ENCODE results near the gene OR1K1. TPM values are rescaled to one million over a fixed set of nuclear protein-coding genes. Genes with fewer than 3 reads are reported as not detected.
A peak's percentile ranks its signal among the peaks of the same experiment; 100 is the strongest.
"Not testable (repeated sequence)": the region's sequence is repeated elsewhere in the genome, so short reads cannot be mapped to it uniquely, and the experiment has no call there.

OR1K1 gene
- total RNA-seq, 1 donor from 2014 or later: not detected

GRCh38 chr9:122791872-122792669 is 7.9 kb upstream of the OR1K1 start:
- DNase-seq (ENCODE audit: low read depth): no peak
- TF ChIP-seq CTCF (conservative IDR thresholded peaks at IDR 0.05; ENCODE audit: low read depth, low read length): no peak
- no peak overlapping the region for H3K4me3 ChIP-seq (ENCODE audit: low read depth, low read length)

- no peak for DNase-seq (ENCODE audit: low read depth)
Measured at GRCh38 chr9:122797316-122798063, 2.4 kb upstream of the OR1K1 start.

GRCh38 chr9:122806661-122807060 is 6.7 kb downstream of the OR1K1 start:
- no peak overlapping the region for H3K4me3 ChIP-seq (ENCODE audit: low read depth, low read length)
- TF ChIP-seq CTCF (conservative IDR thresholded peaks at IDR 0.05; ENCODE audit: low read depth, low read length): no peak
- no peak for DNase-seq (ENCODE audit: low read depth)

More at GRCh38 chr9:122797316-122798063, 2.4 kb upstream of the OR1K1 start:
- H3K4me3 ChIP-seq (ENCODE audit: low read depth, low read length): no peak overlapping the region
- peak; percentile 26 for TF ChIP-seq CTCF (conservative IDR thresholded peaks at IDR 0.05; ENCODE audit: low read depth, low read length)

- no peak for TF ChIP-seq CTCF (conservative IDR thresholded peaks at IDR 0.05; ENCODE audit: low read depth, low read length)
- H3K4me3 ChIP-seq (ENCODE audit: low read depth, low read length): no peak overlapping the region
- no peak for DNase-seq (ENCODE audit: low read depth)
Measured at GRCh38 chr9:122807271-122807900, 7.5 kb downstream of the OR1K1 start.

- H3K4me3 ChIP-seq (ENCODE audit: low read depth, low read length): no peak overlapping the region
- DNase-seq (ENCODE audit: low read depth): no peak
- no peak for TF ChIP-seq CTCF (conservative IDR thresholded peaks at IDR 0.05; ENCODE audit: low read depth, low read length)
Measured at GRCh38 chr9:122808141-122808540, 8.2 kb downstream of the OR1K1 start.

GRCh38 chr9:122809261-122809660 is 9.3 kb downstream of the OR1K1 start:
- not testable (repeated sequence) for DNase-seq (ENCODE audit: low read depth); H3K4me3 ChIP-seq (ENCODE audit: low read depth, low read length)

GRCh38 chr9:122810306-122810946 is 10.5 kb downstream of the OR1K1 start:
- no peak overlapping the region for H3K4me3 ChIP-seq (ENCODE audit: low read depth, low read length)
- DNase-seq (ENCODE audit: low read depth): no peak
- TF ChIP-seq CTCF (conservative IDR thresholded peaks at IDR 0.05; ENCODE audit: low read depth, low read length): peak; percentile 69
